GM12878 (cell line): ENCODE data around the gene B3GNT9. TPM values are rescaled to one million over a fixed set of nuclear protein-coding genes. Genes with fewer than 3 reads are reported as not detected.

ENCODE experiments used
- DPF2 ChIP-seq: fragments of 450-650 bp; IDR thresholded peaks from 2 replicates; pipeline ENCODE4 v1.6.1; 2017; ENCODE audit warnings: mild to moderate bottlenecking
- FOS ChIP-seq: IDR thresholded peaks from 3 replicates; pipeline ENCODE4 v1.6.1; 2011; ENCODE audit warnings: borderline replicate concordance; ENCODE audit not compliant: insufficient read length; ENCODE audit errors: extremely low read depth
- GABPA ChIP-seq: IDR thresholded peaks from 2 replicates; pipeline ENCODE4 v1.6.1; 2014; ENCODE audit warnings: antibody characterized with exemption, low read depth, mild to moderate bottlenecking, inconsistent platforms
- LARP7 ChIP-seq: fragments of 450-650 bp; IDR thresholded peaks from 2 replicates; pipeline ENCODE4 v1.6.1; 2017; ENCODE audit warnings: mild to moderate bottlenecking
- NBN ChIP-seq: fragments of 450-650 bp; IDR thresholded peaks from 2 replicates; pipeline ENCODE4 v1.6.1; 2016
- NFIC ChIP-seq: IDR thresholded peaks from 2 replicates; pipeline ENCODE4 v1.6.1; 2012; ENCODE audit warnings: low read depth, mild to moderate bottlenecking, inconsistent platforms, low read length, moderate library complexity
- NFYA ChIP-seq: IDR thresholded peaks from 2 replicates; pipeline ENCODE4 v1.6.1; 2011; ENCODE audit warnings: low read depth, mild to moderate bottlenecking, low read length, improper control_type of control experiment, borderline replicate concordance
- SMARCA5 ChIP-seq: fragments of 450-650 bp; IDR thresholded peaks from 2 replicates; pipeline ENCODE4 v1.6.1; 2017; ENCODE audit warnings: mild to moderate bottlenecking
- SP1 ChIP-seq: IDR thresholded peaks from one replicate; pipeline ENCODE4 v1.6.1; 2011; ENCODE audit warnings: low read depth, low read length
- SPI1 ChIP-seq: IDR thresholded peaks from 2 replicates; pipeline ENCODE4 v1.6.1; 2011; ENCODE audit warnings: low read depth, mild to moderate bottlenecking, low read length, moderate library complexity, borderline replicate concordance; ENCODE audit not compliant: insufficient read depth
- TBL1XR1 ChIP-seq: IDR thresholded peaks from 2 replicates; pipeline ENCODE4 v1.6.1; 2012; ENCODE audit warnings: low read depth, low read length, improper control_type of control experiment
- ZNF622 ChIP-seq: fragments of 450-650 bp; IDR thresholded peaks from 2 replicates; pipeline ENCODE4 v1.6.1; 2017; ENCODE audit warnings: mild to moderate bottlenecking, inconsistent platforms
- ZZZ3 ChIP-seq: IDR thresholded peaks from 2 replicates; pipeline ENCODE4 v1.6.1; 2011; ENCODE audit warnings: low read depth; ENCODE audit not compliant: control insufficient read depth, insufficient read length
- polyA plus RNA-seq, 11 experiments: library from polyadenylated mRNA; depleted of rRNA in 4 of 11; unstranded in 6 of 11; stranded (reverse) in 5 of 11; fragments of >200 nt; fragmentation: Nextera tagmentation in 4 of 11; fragmentation: Illumina TruSeq in 1 of 11; extraction: Ambion mirVana in 4 of 11; extraction: Trizol in 1 of 11; gene quantifications; 1 replicate in 1 of 11; 2 replicates in 10 of 11; pipeline versions ENCODE4 v1.2.1 to v1.2.3, GENCODE V29; 2011 to 2016; ENCODE audit warnings: inconsistent platforms in 2 of 11, missing spikeins in 2 of 11, low read depth in 1 of 11
- total RNA-seq, 4 experiments: library from RNA; depleted of rRNA in 3 of 4; stranded (reverse); fragments of >200 nt in 3 of 4; fragmentation: Illumina TruSeq in 1 of 4; extraction: Trizol in 1 of 4; gene quantifications; 2 replicates each; pipeline versions ENCODE4 v1.2.1 to v1.2.3, GENCODE V29; 2013 to 2021
- TF ChIP-seq, protein P1 (sequence below), 3 experiments: IDR thresholded peaks in 2 of 3; conservative IDR thresholded peaks in 1 of 3; 2 replicates each; pipeline ENCODE4 v1.5.1; 2011; ENCODE audit warnings: low read depth in 3 of 3, low read length in 3 of 3, mild to moderate bottlenecking in 3 of 3, control low read depth in 2 of 3, moderate library complexity in 2 of 3, inconsistent platforms in 1 of 3, mixed read lengths in 1 of 3; ENCODE audit not compliant: control insufficient read depth in 2 of 3, insufficient read depth in 1 of 3; ENCODE audit errors: extremely low read depth in 1 of 3
- TF ChIP-seq, protein P2 (sequence below): fragments of 450-650 bp; IDR thresholded peaks from 2 replicates; pipeline ENCODE4 v1.6.1; 2017; ENCODE audit warnings: antibody characterized with exemption, mild to moderate bottlenecking, moderate library complexity
- TF ChIP-seq, protein P3 (sequence below): fragments of 450-650 bp; IDR thresholded peaks from 2 replicates; pipeline ENCODE4 v1.6.1; 2016; ENCODE audit warnings: mild to moderate bottlenecking
- TF ChIP-seq, protein P4 (sequence below): IDR thresholded peaks from 2 replicates; pipeline ENCODE4 v1.6.1; 2011; ENCODE audit warnings: low read depth, mild to moderate bottlenecking, low read length, moderate library complexity, borderline replicate concordance; ENCODE audit errors: extremely low read depth
- TF ChIP-seq, protein P5 (sequence below): IDR thresholded peaks from 2 replicates; pipeline ENCODE4 v1.6.1; 2012; ENCODE audit warnings: low read depth, low read length, improper control_type of control experiment

Gene B3GNT9
- total and polyA plus RNA-seq, 10 of the 15 experiments (the other 5 are each of a cell fraction or from before 2014, with no cell fraction given): 0.08 to 5.0 (median 1.9) TPM

DNA sequence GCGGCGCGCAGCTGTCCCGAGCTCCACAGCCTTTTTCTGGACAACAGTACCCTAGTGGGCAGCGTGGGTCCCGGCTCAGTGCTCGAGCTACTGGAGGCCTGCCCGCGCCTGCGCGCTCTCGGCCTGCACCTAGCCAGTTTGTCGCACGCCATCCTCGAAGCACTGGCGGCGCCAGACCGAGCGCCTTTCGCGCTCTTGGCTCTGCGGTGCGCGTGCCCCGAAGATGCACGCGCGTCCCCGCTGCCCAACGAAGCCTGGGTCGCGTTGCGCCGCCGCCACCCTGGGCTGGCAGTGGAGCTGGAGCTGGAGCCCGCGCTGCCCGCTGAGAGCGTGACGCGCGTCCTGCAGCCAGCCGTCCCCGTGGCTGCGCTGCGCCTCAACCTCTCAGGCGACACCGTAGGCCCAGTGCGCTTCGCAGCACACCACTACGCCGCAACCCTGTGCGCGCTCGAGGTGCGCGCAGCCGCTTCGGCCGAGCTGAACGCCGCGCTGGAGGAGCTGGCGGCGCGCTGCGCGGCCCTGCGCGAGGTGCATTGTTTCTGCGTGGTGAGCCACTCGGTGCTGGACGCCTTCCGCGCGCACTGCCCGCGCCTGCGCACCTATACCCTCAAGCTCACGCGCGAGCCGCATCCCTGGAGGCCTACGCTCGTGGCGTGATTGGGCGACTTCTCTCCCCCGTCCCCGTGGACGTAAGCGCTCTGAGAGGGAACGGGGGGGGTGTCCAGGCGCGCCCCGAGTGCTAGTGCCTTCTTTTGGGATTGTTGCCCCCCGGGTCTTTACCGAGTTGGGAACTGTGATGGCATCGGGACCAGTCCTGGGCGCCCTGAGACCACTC, 12.6 kb upstream of the B3GNT9 start (continued):
- no peak for TF ChIP-seq NFIC
- TF ChIP-seq TBL1XR1: no peak
- TF ChIP-seq GABPA: no peak
- no peak for TF ChIP-seq NBN
- TF ChIP-seq, protein P1, sequence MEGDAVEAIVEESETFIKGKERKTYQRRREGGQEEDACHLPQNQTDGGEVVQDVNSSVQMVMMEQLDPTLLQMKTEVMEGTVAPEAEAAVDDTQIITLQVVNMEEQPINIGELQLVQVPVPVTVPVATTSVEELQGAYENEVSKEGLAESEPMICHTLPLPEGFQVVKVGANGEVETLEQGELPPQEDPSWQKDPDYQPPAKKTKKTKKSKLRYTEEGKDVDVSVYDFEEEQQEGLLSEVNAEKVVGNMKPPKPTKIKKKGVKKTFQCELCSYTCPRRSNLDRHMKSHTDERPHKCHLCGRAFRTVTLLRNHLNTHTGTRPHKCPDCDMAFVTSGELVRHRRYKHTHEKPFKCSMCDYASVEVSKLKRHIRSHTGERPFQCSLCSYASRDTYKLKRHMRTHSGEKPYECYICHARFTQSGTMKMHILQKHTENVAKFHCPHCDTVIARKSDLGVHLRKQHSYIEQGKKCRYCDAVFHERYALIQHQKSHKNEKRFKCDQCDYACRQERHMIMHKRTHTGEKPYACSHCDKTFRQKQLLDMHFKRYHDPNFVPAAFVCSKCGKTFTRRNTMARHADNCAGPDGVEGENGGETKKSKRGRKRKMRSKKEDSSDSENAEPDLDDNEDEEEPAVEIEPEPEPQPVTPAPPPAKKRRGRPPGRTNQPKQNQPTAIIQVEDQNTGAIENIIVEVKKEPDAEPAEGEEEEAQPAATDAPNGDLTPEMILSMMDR (IDR thresholded peaks at IDR 0.05 in 2 of 3, conservative IDR thresholded peaks at IDR 0.05 in 1 of 3; ENCODE audit: control insufficient read depth in 2 of 3, extremely low read depth in 1 of 3, insufficient read depth in 1 of 3, low read depth in 3 of 3, low read length in 3 of 3): no peak
- TF ChIP-seq SMARCA5: no peak
- TF ChIP-seq, protein P2, sequence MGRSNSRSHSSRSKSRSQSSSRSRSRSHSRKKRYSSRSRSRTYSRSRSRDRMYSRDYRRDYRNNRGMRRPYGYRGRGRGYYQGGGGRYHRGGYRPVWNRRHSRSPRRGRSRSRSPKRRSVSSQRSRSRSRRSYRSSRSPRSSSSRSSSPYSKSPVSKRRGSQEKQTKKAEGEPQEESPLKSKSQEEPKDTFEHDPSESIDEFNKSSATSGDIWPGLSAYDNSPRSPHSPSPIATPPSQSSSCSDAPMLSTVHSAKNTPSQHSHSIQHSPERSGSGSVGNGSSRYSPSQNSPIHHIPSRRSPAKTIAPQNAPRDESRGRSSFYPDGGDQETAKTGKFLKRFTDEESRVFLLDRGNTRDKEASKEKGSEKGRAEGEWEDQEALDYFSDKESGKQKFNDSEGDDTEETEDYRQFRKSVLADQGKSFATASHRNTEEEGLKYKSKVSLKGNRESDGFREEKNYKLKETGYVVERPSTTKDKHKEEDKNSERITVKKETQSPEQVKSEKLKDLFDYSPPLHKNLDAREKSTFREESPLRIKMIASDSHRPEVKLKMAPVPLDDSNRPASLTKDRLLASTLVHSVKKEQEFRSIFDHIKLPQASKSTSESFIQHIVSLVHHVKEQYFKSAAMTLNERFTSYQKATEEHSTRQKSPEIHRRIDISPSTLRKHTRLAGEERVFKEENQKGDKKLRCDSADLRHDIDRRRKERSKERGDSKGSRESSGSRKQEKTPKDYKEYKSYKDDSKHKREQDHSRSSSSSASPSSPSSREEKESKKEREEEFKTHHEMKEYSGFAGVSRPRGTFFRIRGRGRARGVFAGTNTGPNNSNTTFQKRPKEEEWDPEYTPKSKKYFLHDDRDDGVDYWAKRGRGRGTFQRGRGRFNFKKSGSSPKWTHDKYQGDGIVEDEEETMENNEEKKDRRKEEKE: no peak
- TF ChIP-seq NFYA: no peak
- TF ChIP-seq DPF2: peak; percentile 79
- TF ChIP-seq SPI1: no peak
- TF ChIP-seq ZNF622: no peak
- TF ChIP-seq LARP7: peak; percentile 89
- no peak for TF ChIP-seq ZZZ3
- TF ChIP-seq, protein P3, sequence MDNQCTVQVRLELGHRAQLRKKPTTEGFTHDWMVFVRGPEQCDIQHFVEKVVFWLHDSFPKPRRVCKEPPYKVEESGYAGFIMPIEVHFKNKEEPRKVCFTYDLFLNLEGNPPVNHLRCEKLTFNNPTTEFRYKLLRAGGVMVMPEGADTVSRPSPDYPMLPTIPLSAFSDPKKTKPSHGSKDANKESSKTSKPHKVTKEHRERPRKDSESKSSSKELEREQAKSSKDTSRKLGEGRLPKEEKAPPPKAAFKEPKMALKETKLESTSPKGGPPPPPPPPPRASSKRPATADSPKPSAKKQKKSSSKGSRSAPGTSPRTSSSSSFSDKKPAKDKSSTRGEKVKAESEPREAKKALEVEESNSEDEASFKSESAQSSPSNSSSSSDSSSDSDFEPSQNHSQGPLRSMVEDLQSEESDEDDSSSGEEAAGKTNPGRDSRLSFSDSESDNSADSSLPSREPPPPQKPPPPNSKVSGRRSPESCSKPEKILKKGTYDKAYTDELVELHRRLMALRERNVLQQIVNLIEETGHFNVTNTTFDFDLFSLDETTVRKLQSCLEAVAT: no peak
- no peak for TF ChIP-seq SP1
- TF ChIP-seq, protein P4, sequence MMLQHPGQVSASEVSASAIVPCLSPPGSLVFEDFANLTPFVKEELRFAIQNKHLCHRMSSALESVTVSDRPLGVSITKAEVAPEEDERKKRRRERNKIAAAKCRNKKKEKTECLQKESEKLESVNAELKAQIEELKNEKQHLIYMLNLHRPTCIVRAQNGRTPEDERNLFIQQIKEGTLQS: no peak
- TF ChIP-seq FOS: no peak
- TF ChIP-seq, protein P5, sequence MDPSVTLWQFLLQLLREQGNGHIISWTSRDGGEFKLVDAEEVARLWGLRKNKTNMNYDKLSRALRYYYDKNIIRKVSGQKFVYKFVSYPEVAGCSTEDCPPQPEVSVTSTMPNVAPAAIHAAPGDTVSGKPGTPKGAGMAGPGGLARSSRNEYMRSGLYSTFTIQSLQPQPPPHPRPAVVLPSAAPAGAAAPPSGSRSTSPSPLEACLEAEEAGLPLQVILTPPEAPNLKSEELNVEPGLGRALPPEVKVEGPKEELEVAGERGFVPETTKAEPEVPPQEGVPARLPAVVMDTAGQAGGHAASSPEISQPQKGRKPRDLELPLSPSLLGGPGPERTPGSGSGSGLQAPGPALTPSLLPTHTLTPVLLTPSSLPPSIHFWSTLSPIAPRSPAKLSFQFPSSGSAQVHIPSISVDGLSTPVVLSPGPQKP: no peak
